Measurements from ENCODE around the gene STAB2. TPM values are rescaled to one million over a fixed set of nuclear protein-coding genes. Genes with fewer than 3 reads are reported as not detected.
A peak's percentile ranks its signal among the peaks of the same experiment; 100 is the strongest.

The STAB2 gene
- total RNA-seq, 1 donor, result not detected

DNA sequence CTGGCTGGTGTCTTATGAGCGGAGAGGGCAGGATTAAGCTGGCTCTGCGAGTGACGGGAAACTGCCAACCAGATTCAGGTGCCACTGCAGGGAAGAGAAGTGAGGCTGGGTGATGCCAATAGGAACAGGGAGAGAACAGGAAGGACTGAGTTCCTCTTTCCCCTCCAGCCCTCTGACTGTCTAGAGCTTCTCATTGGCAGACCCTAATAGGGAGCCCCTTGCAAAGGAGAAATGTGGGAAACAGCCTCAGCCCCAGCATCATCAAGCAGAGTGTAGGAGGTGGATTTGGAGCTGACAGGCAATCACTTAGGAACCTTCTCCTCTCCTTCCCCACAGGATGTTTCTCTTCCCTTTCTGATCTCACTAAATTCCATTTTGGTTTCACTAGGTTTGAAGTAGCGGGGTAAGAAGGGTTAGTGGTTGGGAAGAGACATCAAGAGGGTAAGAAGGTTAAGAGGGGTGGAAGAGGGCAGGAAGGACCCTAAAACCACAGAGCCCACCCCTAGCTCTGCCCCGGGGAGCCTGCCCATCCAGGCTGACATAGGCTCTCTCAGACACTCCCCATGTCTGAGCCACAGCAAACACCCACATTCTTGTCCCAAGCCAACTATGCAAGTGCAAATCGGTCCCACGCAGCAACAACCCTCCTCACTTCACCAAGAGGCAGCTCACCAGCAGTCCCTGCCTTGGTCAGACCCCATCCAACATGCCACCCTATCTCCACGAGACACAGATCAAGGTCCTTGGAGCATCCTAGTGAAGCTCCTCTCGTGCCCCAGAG, 111.1 kb downstream of the STAB2 start:
- H3K4me3 ChIP-seq (ENCODE audit: low read depth, low read length), result no peak overlapping the region
- TF ChIP-seq, protein P1, sequence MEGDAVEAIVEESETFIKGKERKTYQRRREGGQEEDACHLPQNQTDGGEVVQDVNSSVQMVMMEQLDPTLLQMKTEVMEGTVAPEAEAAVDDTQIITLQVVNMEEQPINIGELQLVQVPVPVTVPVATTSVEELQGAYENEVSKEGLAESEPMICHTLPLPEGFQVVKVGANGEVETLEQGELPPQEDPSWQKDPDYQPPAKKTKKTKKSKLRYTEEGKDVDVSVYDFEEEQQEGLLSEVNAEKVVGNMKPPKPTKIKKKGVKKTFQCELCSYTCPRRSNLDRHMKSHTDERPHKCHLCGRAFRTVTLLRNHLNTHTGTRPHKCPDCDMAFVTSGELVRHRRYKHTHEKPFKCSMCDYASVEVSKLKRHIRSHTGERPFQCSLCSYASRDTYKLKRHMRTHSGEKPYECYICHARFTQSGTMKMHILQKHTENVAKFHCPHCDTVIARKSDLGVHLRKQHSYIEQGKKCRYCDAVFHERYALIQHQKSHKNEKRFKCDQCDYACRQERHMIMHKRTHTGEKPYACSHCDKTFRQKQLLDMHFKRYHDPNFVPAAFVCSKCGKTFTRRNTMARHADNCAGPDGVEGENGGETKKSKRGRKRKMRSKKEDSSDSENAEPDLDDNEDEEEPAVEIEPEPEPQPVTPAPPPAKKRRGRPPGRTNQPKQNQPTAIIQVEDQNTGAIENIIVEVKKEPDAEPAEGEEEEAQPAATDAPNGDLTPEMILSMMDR (IDR thresholded peaks at IDR 0.05; ENCODE audit: insufficient read depth, low read depth, low read length), result no peak
- no peak for DNase-seq (ENCODE audit: low read depth)

GRCh38 chr12:103698752-103699560, 111.9 kb downstream of the STAB2 start:
- TF ChIP-seq, protein P1 (IDR thresholded peaks at IDR 0.05; ENCODE audit: insufficient read depth, low read depth, low read length), result no peak
- H3K4me3 ChIP-seq (ENCODE audit: low read depth, low read length), result no peak overlapping the region
- no peak for DNase-seq (ENCODE audit: low read depth)

- H3K4me3 ChIP-seq (ENCODE audit: low read depth, low read length), result no peak overlapping the region
- TF ChIP-seq, protein P1 (IDR thresholded peaks at IDR 0.05; ENCODE audit: insufficient read depth, low read depth, low read length), result no peak
Observed at GRCh38 chr12:103705098-103705497, 118.0 kb downstream of the STAB2 start.

GRCh38 chr12:103705927-103706326, 118.9 kb downstream of the STAB2 start:
- DNase-seq (ENCODE audit: low read depth), result no peak
- no peak overlapping the region for H3K4me3 ChIP-seq (ENCODE audit: low read depth, low read length)

More at GRCh38 chr12:103705098-103705497, 118.0 kb downstream of the STAB2 start:
- DNase-seq (ENCODE audit: low read depth), result no peak

GRCh38 chr12:103707446-103707845, 120.4 kb downstream of the STAB2 start:
- no peak for DNase-seq (ENCODE audit: low read depth)
- TF ChIP-seq, protein P1 (IDR thresholded peaks at IDR 0.05; ENCODE audit: insufficient read depth, low read depth, low read length), result no peak
- no peak overlapping the region for H3K4me3 ChIP-seq (ENCODE audit: low read depth, low read length)

More at GRCh38 chr12:103705927-103706326, 118.9 kb downstream of the STAB2 start:
- TF ChIP-seq, protein P1 (IDR thresholded peaks at IDR 0.05; ENCODE audit: insufficient read depth, low read depth, low read length), result peak; percentile 18

- no peak for DNase-seq (ENCODE audit: low read depth)
- no peak overlapping the region for H3K4me3 ChIP-seq (ENCODE audit: low read depth, low read length)
- TF ChIP-seq, protein P1 (IDR thresholded peaks at IDR 0.05; ENCODE audit: insufficient read depth, low read depth, low read length), result no peak
Observed at GRCh38 chr12:103710544-103710943, 123.5 kb downstream of the STAB2 start.

All from fibroblast of villous mesenchyme (primary cell).